GM19395 (cell line): ENCODE measurements around the gene ABHD17A.
"Not testable (repeated sequence)": the region's sequence is repeated elsewhere in the genome, so short reads cannot be mapped to it uniquely, and the experiment has no call there.

Experiments
- ATAC-seq: cut with Tn5 transposase; IDR thresholded peaks from one replicate; pipeline ENCODE4 v1.9.1; 2021; ENCODE audit warnings: mild to moderate bottlenecking, moderate library complexity; ENCODE audit not compliant: unreplicated experiment

Gene ABHD17A

DNA sequence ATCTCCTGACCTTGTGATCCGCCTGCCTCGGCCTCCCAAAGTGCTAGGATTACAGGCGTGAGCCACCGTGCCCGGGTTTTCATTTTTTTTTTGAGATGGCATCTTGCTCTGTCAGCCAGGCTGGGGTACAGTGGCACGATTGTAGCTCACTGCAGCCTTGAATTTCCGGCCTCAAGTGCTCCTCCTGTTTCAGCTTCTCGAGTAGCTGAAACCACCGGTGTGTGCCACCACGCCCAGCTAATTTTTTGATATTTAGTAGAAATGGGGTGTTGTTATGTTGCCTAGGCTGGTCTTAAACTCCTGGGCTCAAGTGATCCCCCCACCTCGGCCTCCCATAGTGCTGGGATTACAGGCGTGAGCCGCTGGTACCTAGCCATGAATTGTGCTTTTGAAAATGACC, 25.8 kb upstream of the ABHD17A start:
- no peak for ATAC-seq

DNA sequence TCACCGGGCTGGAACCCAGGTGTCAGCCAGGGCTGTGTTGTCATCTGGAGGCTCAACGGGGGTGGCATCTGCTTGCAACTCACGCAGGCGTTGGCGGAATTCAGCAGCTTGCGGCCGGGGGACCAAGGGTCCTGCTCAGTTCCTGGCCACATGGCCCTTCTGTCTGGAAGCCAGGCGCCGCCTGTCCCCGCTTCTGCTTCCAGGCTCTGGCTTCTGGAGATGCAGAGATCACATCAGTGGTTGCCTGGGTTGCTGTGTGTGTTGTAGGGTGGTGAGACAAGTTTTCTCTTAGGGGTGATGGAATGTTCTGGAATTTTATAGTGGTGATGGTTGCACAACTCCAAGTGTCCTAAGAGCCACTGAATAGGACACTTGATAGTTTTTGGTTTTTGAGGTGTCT, 24.9 kb upstream of the ABHD17A start:
- ATAC-seq: no peak

- no peak for ATAC-seq
Observed at GRCh38 chr19:1909761-1910080, 24.4 kb upstream of the ABHD17A start.

GRCh38 chr19:1908364-1908678, 23.0 kb upstream of the ABHD17A start:
- ATAC-seq: no peak

DNA sequence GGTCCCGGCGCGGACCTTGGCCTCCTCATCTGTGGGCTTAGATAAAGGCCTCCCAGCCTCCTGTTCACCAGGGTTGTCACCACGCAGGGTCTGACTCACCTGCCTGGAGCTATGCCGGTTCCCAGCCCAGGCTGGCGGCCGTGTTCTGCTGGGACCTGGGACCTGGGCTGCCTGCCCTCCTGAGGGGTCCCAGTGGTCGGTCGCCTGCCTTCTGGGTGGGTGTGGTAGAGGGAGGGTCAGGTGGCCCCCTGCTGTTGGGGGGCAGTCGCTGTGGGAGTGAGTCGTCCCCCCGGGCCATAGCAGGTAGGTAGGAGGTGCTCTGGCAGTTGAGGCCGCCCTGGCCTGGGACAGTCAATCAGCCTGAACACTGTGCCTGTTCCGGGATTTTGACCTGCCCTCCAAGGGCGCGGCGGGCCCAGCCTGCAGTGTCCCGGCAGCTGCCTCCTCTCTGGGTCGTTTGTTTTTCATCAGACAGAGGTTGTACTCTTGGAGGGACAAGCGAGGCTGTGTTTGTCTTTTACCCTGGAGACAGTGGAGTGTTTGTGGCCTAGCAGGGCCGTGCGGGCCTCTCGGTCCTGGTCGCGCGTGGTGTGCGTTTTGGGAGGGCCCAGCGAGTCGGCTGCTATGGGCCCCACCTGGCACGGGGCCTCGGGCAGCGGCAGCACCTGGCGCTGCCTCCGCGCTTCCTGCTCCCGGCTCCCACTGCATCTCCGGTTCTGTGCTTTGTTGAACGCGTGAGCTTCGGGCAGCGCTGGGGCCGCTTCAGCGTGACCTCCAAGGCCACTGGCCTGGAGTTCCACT, 22.5 kb upstream of the ABHD17A start:
- ATAC-seq: no peak

GRCh38 chr19:1906985-1907562, 21.8 kb upstream of the ABHD17A start:
- no peak for ATAC-seq

DNA sequence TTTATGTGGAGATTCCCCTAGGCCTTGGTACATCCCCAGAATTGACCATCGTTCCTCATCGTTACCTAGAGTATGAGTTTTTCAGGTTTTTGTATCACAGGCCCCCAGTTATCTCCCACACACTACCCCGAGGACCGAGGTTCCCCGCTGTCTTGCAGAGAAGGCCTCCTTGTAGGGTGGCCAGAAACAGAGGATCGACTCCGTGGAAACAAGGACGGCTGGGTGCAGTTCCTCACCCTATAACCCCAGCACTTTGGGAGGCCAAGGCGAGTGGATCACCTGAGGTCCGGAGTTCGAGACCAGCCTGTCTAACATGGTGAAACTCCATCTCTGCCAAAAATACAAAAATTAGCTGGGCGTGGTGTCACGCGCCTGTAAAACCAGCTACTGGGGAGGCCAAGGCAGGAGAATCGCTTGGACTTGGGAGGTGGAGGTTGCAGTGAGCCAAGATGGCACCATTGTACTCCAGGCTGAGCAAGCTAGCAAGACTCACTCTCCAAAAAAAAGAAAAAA, 20.6 kb upstream of the ABHD17A start:
- ATAC-seq: no peak

DNA sequence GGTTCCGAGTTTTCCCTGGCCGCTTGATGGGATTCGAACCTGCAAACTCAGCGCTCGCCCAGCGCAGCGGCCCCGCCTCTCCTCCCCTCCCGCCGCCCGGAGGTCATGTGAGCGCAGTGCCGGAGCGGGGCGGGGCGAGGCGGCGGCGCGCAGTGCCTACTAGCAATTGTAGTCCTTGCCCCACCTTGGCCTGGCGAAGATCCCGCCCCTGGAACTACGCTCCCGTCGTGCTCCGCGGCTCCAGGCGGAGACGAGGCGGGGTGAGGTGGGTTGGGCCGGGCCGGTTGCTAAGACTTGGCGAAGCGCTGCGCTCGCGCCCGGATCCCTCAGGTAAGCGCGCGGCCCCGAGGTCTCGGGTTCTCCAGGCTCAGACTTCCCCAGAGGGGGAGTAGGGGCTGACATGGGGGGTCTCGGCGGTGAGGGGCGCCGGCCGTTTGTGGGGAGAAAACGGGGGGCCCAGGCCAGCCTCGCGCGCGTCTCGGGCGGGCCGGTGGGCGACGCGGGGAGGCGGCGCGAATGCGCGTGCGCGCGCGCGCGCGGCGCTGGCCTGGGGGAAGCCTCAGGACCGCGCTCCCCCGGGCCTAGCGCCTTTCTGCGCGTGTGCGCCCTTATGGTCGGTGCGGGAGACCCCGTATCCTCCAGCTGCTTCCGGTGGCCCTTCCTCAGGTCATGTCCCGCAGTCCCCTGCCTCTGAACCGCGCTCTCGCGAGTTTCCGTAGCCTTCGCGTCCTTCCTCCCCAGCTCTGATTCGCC, 20.0 kb upstream of the ABHD17A start, which contains the start of the genes ADAT3 and SCAMP4:
Gene ADAT3 (plus strand): TSS at position 290 of the 753 bp plus-strand sequence. CDS start 6,649 bp downstream, outside the sequence.
Gene SCAMP4 (plus strand): TSS at position 290 of the 753 bp plus-strand sequence. CDS start 9,621 bp downstream, outside the sequence.
- peak; percentile 72 for ATAC-seq

- ATAC-seq: peak; percentile 21
Observed at GRCh38 chr19:1904860-1905109, 19.5 kb upstream of the ABHD17A start.

- no peak for ATAC-seq
Observed at GRCh38 chr19:1902923-1903322, 17.6 kb upstream of the ABHD17A start.

GRCh38 chr19:1901940-1902404, 16.7 kb upstream of the ABHD17A start:
- ATAC-seq: no peak

DNA sequence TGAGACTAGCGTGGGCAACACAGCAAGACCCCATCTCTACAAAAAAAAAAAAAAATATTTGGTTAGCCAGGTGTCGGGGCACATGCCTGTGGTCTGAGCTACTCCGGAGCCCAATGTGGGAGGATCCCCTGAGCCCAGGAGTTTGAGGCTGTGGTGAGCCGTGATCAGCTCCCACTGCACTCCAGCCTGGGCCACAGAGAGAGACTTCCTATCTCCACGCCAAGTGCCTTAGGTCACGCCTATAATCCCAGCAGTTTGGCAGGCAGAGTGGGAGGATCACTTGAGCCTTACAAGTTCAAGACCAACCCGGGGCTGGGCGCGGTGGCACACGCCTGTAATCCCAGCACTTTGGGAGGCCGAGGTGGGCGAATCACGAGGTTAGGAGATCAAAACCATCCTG, 11.2 kb upstream of the ABHD17A start:
- no peak for ATAC-seq

GRCh38 chr19:1893791-1894190, 8.5 kb upstream of the ABHD17A start:
- no peak for ATAC-seq

DNA sequence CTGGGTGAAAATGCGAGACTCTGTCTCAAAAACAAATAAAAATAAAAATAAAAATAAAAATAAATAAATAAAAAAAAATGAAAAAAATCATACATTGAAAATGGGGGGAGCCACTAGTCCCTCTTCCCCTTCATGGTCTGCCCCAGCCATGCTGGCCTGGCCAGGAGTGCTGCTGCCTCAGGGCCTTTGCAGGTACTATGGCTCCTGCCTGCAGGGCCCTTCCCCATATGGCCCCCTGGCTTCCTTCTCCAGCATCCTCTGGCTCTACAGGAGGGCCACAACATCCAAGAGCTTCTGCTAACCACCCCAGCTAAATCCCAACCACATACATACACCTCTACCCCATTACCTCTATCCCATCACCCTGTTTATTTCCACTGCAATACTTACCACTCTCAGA, 4.6 kb upstream of the ABHD17A start:
- no peak for ATAC-seq

GRCh38 chr19:1888385-1888784, 3.1 kb upstream of the ABHD17A start:
- no peak for ATAC-seq

- ATAC-seq: not testable (repeated sequence)
Observed at GRCh38 chr19:1886360-1886759, 1.1 kb upstream of the ABHD17A start.

DNA sequence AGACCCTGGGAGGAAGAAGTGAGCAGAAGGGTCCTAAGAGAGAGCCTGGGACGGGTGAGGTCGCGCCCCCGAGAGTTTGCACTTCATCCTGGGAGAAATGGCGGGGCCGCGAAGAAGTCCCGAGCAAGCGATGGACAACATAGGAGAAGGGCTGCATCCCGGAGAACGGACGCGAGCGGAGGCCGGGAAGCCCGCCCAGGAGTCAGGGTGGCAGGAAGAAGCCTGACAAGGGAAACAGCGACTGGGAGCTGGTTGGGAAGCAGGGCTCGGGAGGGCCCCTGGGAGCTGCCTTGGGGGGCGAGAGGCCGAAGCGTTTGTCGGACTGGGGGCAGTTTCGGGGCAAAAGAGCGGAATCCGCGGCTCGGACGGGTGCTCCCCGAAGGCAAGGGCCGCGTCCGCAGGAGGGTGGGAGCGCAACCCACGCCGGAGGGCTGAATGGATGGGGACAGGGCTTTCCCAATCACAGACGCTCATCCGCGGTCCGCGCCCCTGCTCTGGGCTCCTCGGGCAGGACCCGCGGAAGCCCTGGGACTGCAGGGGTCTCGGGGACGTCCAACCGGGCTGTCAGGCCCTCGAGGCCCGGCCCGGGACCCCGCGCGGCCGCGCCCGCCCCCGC, 469 bp downstream of the ABHD17A start:
- ATAC-seq: peak; percentile 31

- no peak for ATAC-seq
Observed at GRCh38 chr19:1884291-1884718, 991 bp downstream of the ABHD17A start.

DNA sequence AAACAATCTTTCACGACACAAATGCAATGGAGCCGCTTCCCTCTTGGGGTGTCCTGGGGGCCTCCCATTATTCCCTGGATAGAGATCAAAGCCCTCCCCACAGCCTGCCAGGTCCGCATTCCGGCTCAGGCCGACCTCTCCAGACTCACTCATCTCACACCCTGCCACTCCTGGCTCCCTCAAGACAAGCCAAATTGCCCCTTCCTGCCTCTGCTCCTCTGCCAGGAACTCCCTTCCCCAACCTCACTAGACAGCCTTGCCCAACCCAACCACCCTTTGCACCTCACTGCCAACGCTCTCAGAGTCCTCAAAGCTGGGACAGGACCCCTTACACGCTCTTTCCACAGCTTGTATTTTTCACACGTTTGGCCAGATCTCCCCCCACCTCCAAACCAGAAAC, 1.5 kb downstream of the ABHD17A start:
- ATAC-seq: no peak

- no peak for ATAC-seq
Observed at GRCh38 chr19:1882786-1883692, 2.3 kb downstream of the ABHD17A start.
